Mucosa of rectum (tissue), 2 donors: ENCODE measurements around the gene UGT1A1.

Experiments used
- H3K27ac ChIP-seq, 2 donors: one replicate each; pipeline ENCODE4 v1.7.0; 2013; ENCODE audit warnings: inconsistent platforms in 2 of 2, low read depth in 2 of 2, low read length in 2 of 2
- H3K27me3 ChIP-seq, 2 donors: one replicate each; pipeline ENCODE4 v1.7.0; 2013; ENCODE audit warnings: low read length in 2 of 2; ENCODE audit not compliant: control insufficient read depth in 2 of 2, insufficient read depth in 2 of 2
- H3K36me3 ChIP-seq, 2 donors: one replicate each; pipeline ENCODE4 v1.7.0; 2013; ENCODE audit warnings: low read length in 2 of 2; ENCODE audit not compliant: control insufficient read depth in 2 of 2, insufficient read depth in 2 of 2
- H3K4me1 ChIP-seq, 2 donors: one replicate each; pipeline ENCODE4 v1.7.0; 2013; ENCODE audit warnings: low read length in 2 of 2, mild to moderate bottlenecking in 1 of 2; ENCODE audit not compliant: control insufficient read depth in 2 of 2, insufficient read depth in 2 of 2
- H3K4me3 ChIP-seq, 2 donors: one replicate each; pipeline ENCODE4 v1.7.0; 2013; ENCODE audit warnings: low read length in 2 of 2
- H3K9ac ChIP-seq, 2 donors: one replicate each; pipeline ENCODE4 v1.7.0; 2013; ENCODE audit warnings: low read length in 2 of 2, low read depth in 1 of 2, mild to moderate bottlenecking in 1 of 2
- H3K9me3 ChIP-seq, 2 donors: one replicate each; pipeline ENCODE4 v1.7.0; 2013; ENCODE audit warnings: low read length in 2 of 2; ENCODE audit not compliant: control insufficient read depth in 2 of 2
- donor health status: healthy.
- donor health status: Normal muscosa, but diverticular disease.

The UGT1A1 gene

DNA sequence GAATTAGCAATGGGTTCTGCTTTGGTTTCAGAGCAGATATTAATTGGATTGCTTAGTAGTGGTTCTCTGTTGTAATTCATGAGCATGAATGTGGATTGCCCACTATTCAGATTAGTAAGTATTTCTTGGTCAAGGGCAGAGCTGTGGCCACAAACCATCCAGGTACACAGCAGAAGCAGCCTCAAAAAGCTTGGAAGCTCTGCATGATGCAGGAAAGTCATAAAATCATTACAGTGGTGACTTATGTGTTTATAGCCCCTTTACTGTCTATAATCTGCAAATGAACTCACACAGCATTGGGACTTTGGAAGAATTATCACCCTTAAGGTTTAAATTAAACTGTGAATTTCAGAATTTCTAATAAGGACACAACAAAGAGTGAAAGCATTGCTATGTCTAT lies 1.9 kb upstream of the UGT1A1 start:
- Histone ChIP-seq H3K9ac (no peak overlapping the region), H3K27ac (no peak overlapping the region), H3K4me3 (no peak overlapping the region), H3K4me1 (peaks cover 7 to 28% of the 10 kb centered on the region in 2 donors), H3K36me3 (peaks cover 0 to 3% of the 10 kb centered on the region in 2 donors), H3K9me3 (no peaks in the 10 kb centered on the region), H3K27me3 (no peaks in the 10 kb centered on the region)

DNA sequence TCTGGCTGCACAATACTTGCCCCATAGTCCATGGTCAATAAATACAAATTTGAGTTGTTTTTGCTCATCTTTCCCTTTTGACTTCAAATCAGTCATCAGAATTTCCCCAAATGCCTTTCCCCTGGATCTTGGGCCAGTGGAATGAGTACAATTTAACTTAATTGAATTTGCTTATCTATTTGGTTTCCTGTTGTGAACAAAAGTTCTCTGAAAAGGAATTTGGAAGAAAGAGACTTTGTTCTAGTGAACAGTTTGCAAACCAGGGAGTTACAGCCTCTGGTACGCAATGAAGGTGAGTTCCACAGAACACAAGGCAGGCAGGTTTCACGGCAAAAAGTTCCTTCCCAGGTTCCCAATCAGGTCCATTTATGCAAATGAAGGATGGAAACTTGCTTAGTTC lies 1.2 kb upstream of the UGT1A1 start:
- H3K36me3 ChIP-seq = peaks cover 0 to 3% of the 10 kb centered on the region in 2 donors
- H3K9me3 ChIP-seq = no peaks in the 10 kb centered on the region
- H3K4me1 ChIP-seq = peaks cover 7 to 33% of the 10 kb centered on the region in 2 donors
- H3K27ac ChIP-seq = no peak overlapping the region
- H3K9ac ChIP-seq = no peak overlapping the region
- H3K4me3 ChIP-seq = no peak overlapping the region
- H3K27me3 ChIP-seq = no peaks in the 10 kb centered on the region

DNA sequence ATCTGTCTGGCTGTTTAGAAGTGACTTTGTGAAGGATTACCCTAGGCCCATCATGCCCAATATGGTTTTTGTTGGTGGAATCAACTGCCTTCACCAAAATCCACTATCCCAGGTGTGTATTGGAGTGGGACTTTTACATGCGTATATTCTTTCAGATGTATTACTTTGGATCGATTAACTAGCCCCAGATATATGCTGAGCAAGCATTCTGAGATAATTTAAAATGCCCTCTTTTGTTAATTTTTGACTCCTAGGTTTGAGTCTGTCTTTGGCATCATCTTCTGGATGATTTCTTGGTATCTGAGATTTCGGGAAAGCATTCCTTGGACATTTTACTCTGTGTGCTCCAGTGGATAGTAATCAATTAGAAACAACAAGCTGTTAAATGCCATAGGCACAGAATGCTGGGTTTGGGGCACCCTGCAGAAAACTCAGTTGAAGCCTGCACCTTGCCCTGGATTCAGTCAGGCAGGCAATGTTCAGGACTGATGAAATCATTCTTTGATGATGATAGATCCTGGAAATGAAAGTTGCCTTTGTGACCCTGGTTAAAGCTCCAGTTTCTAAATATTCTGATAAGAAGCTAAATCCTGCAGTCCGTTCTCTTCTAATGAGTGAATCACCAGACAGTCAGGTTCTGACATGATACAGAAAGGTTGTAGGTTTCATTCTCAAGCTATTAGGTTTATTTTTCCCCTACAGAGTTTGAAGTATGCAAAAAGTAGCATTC lies 1.1 kb downstream of the UGT1A1 start:
- Histone ChIP-seq H3K4me1 (peaks cover 10 to 35% of the 10 kb centered on the region in 2 donors), H3K27me3 (no peaks in the 10 kb centered on the region), H3K9me3 (no peaks in the 10 kb centered on the region), H3K9ac (no peak overlapping the region), H3K4me3 (no peak overlapping the region), H3K27ac (no peak overlapping the region), H3K36me3 (peaks cover 0 to 3% of the 10 kb centered on the region in 2 donors)

DNA sequence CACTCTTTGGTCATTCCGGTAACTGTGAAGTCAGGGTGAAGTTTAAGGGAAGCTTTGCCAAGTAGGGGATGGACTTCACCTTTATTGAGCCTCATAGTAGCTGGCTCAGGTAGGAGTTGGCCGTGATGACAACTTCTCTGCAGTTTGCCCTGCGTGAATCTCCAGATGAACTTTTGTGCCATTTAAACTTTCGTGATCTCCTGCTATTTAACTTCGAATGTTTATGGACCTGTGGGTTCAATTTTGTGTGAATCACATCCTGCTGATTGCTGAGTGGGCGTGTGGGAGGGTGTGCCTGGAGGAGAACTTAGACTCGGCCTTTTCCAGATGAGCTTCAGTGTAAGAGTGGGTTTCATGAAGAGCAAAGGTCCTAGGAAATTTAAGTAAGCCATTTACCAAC lies 4.2 kb downstream of the UGT1A1 start:
- Histone ChIP-seq H3K9ac (no peak overlapping the region), H3K27ac (peak overlapping the region; percentile 26 to 65)

DNA sequence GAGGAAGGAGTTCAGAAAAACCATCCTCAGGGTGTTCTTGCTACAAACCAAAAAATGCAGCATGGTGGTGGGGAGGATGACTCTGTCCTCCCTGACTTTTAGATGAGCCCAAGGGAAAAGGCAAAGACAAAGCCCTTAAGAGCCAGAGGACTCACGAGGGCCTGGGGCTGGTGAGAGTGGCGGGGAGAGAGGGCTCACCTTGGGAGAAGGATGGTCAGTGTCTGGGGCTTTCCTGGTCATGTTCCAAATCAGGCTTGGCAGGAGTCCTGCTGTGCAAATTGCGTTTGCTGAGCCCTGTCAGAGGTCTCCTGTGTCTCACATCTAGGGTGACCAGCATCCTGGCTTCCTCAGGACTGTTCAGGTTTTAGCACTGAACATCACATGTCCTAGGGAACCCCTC lies 4.7 kb downstream of the UGT1A1 start:
- H3K9me3 ChIP-seq = no peaks in the 10 kb centered on the region
- H3K27ac ChIP-seq = peak overlapping the region; percentile 26 to 65
- H3K4me1 ChIP-seq = peaks cover 4 to 11% of the 10 kb centered on the region in 2 donors
- peaks cover 5 to 14% of the 10 kb centered on the region in 2 donors for H3K36me3 ChIP-seq
- no peak overlapping the region for H3K4me3 ChIP-seq
- no peaks in the 10 kb centered on the region for H3K27me3 ChIP-seq
- H3K9ac ChIP-seq = no peak overlapping the region

More for the DNA sequence above, 4.2 kb downstream of the UGT1A1 start:
- H3K9me3 ChIP-seq = no peaks in the 10 kb centered on the region
- H3K27me3 ChIP-seq = no peaks in the 10 kb centered on the region
- peaks cover 4 to 11% of the 10 kb centered on the region in 2 donors for H3K36me3 ChIP-seq
- peaks cover 4 to 11% of the 10 kb centered on the region in 2 donors for H3K4me1 ChIP-seq
- H3K4me3 ChIP-seq = no peak overlapping the region

DNA sequence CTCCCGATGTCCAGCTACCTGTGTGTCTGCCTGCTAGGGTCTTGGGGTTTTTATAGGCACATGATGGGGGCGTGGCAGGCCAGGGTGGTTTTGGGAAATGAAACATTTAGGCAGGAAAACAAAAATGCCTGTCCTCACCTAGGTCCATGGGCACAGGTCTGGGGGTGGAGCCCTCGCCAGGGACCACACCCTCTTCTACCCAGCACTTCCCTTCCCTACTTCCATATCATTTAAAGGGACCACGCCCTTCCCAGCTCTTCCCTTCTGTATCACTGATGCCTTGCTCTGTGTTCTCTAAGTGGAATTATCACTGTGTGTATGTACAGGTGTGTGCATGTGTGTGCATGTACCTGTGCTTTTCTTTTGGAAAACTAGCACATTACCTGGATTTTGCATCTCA lies 6.3 kb downstream of the UGT1A1 start:
- Histone ChIP-seq H3K36me3 (peaks cover 5 to 13% of the 10 kb centered on the region in 2 donors), H3K4me1 (peaks cover 4 to 9% of the 10 kb centered on the region in 2 donors), H3K27ac (no peak overlapping the region)

DNA sequence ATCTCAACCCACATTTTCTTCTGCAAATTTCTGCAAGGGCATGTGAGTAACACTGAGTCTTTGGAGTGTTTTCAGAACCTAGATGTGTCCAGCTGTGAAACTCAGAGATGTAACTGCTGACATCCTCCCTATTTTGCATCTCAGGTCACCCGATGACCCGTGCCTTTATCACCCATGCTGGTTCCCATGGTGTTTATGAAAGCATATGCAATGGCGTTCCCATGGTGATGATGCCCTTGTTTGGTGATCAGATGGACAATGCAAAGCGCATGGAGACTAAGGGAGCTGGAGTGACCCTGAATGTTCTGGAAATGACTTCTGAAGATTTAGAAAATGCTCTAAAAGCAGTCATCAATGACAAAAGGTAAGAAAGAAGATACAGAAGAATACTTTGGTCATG lies 8.0 kb downstream of the UGT1A1 start:
- H3K4me3 ChIP-seq = no peak overlapping the region
- no peaks in the 10 kb centered on the region for H3K27me3 ChIP-seq
- no peaks in the 10 kb centered on the region for H3K9me3 ChIP-seq
- no peak overlapping the region for H3K9ac ChIP-seq
- peaks cover 4 to 7% of the 10 kb centered on the region in 2 donors for H3K4me1 ChIP-seq
- H3K27ac ChIP-seq = no peak overlapping the region
- H3K36me3 ChIP-seq = peaks cover 11 to 17% of the 10 kb centered on the region in 2 donors

More for the DNA sequence above, 6.3 kb downstream of the UGT1A1 start:
- no peaks in the 10 kb centered on the region for H3K27me3 ChIP-seq
- no peak overlapping the region for H3K4me3 ChIP-seq
- no peaks in the 10 kb centered on the region for H3K9me3 ChIP-seq
- no peak overlapping the region for H3K9ac ChIP-seq

DNA sequence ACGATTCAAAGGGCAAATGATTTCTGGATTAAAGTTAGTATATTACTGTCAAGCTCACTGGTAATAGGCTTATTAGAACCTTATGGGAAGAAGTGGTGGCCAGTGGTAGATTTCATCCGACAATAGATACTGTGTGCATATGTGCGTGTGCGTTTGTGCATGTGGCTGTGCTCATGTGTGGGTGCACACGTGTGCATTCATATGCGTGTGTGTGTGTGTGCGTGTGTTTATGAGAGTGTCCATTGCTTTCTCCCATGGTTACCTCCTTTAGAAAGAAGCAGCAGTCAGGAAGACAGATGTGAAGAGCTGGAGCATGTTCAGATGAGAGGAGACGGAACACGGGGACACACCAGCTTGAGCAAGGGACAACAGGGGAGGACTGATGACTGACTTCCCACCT lies 9.2 kb downstream of the UGT1A1 start:
- no peaks in the 10 kb centered on the region for H3K9me3 ChIP-seq
- H3K36me3 ChIP-seq = peaks cover 11 to 17% of the 10 kb centered on the region in 2 donors
- no peak overlapping the region for H3K9ac ChIP-seq
- H3K4me3 ChIP-seq = no peak overlapping the region
- peaks cover 0 to 4% of the 10 kb centered on the region in 2 donors for H3K4me1 ChIP-seq
- H3K27me3 ChIP-seq = no peaks in the 10 kb centered on the region
- no peak overlapping the region for H3K27ac ChIP-seq

DNA sequence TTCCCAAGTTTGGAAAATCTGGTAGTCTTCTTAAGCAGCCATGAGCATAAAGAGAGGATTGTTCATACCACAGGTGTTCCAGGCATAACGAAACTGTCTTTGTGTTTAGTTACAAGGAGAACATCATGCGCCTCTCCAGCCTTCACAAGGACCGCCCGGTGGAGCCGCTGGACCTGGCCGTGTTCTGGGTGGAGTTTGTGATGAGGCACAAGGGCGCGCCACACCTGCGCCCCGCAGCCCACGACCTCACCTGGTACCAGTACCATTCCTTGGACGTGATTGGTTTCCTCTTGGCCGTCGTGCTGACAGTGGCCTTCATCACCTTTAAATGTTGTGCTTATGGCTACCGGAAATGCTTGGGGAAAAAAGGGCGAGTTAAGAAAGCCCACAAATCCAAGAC lies 12.1 kb downstream of the UGT1A1 start:
- Histone ChIP-seq H3K4me1 (no peaks in the 10 kb centered on the region), H3K9me3 (no peaks in the 10 kb centered on the region), H3K9ac (no peak overlapping the region), H3K4me3 (no peak overlapping the region), H3K36me3 (peaks cover 11 to 17% of the 10 kb centered on the region in 2 donors), H3K27me3 (no peaks in the 10 kb centered on the region), H3K27ac (no peak overlapping the region)

DNA sequence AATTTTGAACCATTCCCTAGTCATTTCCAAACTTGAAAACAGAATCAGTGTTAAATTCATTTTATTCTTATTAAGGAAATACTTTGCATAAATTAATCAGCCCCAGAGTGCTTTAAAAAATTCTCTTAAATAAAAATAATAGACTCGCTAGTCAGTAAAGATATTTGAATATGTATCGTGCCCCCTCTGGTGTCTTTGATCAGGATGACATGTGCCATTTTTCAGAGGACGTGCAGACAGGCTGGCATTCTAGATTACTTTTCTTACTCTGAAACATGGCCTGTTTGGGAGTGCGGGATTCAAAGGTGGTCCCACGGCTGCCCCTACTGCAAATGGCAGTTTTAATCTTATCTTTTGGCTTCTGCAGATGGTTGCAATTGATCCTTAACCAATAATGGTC lies 12.5 kb downstream of the UGT1A1 start:
- no peaks in the 10 kb centered on the region for H3K27me3 ChIP-seq
- no peaks in the 10 kb centered on the region for H3K9me3 ChIP-seq
- H3K9ac ChIP-seq = no peak overlapping the region
- H3K36me3 ChIP-seq = peaks cover 8 to 17% of the 10 kb centered on the region in 2 donors
- no peak overlapping the region for H3K27ac ChIP-seq
- H3K4me3 ChIP-seq = no peak overlapping the region
- H3K4me1 ChIP-seq = no peaks in the 10 kb centered on the region
